HG02678 (cell line): Measurements from ENCODE around the gene PRKCA.
"Not testable (repeated sequence)": the region's sequence is repeated elsewhere in the genome, so short reads cannot be mapped to it uniquely, and the experiment has no call there.

Source experiments
- ATAC-seq: cut with Tn5 transposase; IDR thresholded peaks from one replicate; pipeline ENCODE4 v1.9.1; 2021; ENCODE audit warnings: mild to moderate bottlenecking, moderate library complexity; ENCODE audit not compliant: unreplicated experiment

PRKCA gene

GRCh38 chr17:66379996-66380395 is 77.6 kb downstream of the PRKCA start:
- no peak for ATAC-seq

GRCh38 chr17:66381701-66382362 is 79.4 kb downstream of the PRKCA start:
- ATAC-seq, result no peak

- no peak for ATAC-seq
These were observed 80.9 kb downstream of the PRKCA start for GRCh38 chr17:66383333-66383732.

GRCh38 chr17:66386498-66387351 is 84.3 kb downstream of the PRKCA start:
- no peak for ATAC-seq

- ATAC-seq, result no peak
These were observed 85.1 kb downstream of the PRKCA start for GRCh38 chr17:66387392-66387981.

GRCh38 chr17:66392783-66393437 is 90.5 kb downstream of the PRKCA start:
- ATAC-seq, result no peak

- ATAC-seq, result no peak
These were observed 93.5 kb downstream of the PRKCA start for GRCh38 chr17:66395961-66396360.

- no peak for ATAC-seq
These were observed 95.1 kb downstream of the PRKCA start for GRCh38 chr17:66397486-66397885.

GRCh38 chr17:66398059-66398458 is 95.6 kb downstream of the PRKCA start:
- ATAC-seq, result no peak

GRCh38 chr17:66398617-66399016 is 96.2 kb downstream of the PRKCA start:
- ATAC-seq, result no peak

- no peak for ATAC-seq
These were observed 97.0 kb downstream of the PRKCA start for GRCh38 chr17:66399441-66399840.

GRCh38 chr17:66400041-66400688 is 97.8 kb downstream of the PRKCA start:
- not testable (repeated sequence) for ATAC-seq

- ATAC-seq, result no peak
These were observed 98.3 kb downstream of the PRKCA start for GRCh38 chr17:66400698-66401097.

GRCh38 chr17:66401364-66401763 is 99.0 kb downstream of the PRKCA start:
- no peak for ATAC-seq

- no peak for ATAC-seq
These were observed 101.6 kb downstream of the PRKCA start for GRCh38 chr17:66403846-66404556.

GRCh38 chr17:66405836-66406677 is 103.6 kb downstream of the PRKCA start:
- ATAC-seq, result no peak

GRCh38 chr17:66406701-66407644 is 104.6 kb downstream of the PRKCA start:
- no peak for ATAC-seq

- ATAC-seq, result no peak
These were observed 105.5 kb downstream of the PRKCA start for GRCh38 chr17:66407864-66408263.
